ENCODE data around the gene CELA2B. TPM values are rescaled to one million over a fixed set of nuclear protein-coding genes. Genes with fewer than 3 reads are reported as not detected.

CELA2B gene
- total RNA-seq, 1 donor from 2014 or later, result not detected

- TF ChIP-seq, protein P1, sequence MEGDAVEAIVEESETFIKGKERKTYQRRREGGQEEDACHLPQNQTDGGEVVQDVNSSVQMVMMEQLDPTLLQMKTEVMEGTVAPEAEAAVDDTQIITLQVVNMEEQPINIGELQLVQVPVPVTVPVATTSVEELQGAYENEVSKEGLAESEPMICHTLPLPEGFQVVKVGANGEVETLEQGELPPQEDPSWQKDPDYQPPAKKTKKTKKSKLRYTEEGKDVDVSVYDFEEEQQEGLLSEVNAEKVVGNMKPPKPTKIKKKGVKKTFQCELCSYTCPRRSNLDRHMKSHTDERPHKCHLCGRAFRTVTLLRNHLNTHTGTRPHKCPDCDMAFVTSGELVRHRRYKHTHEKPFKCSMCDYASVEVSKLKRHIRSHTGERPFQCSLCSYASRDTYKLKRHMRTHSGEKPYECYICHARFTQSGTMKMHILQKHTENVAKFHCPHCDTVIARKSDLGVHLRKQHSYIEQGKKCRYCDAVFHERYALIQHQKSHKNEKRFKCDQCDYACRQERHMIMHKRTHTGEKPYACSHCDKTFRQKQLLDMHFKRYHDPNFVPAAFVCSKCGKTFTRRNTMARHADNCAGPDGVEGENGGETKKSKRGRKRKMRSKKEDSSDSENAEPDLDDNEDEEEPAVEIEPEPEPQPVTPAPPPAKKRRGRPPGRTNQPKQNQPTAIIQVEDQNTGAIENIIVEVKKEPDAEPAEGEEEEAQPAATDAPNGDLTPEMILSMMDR (IDR thresholded peaks at IDR 0.05), result no peak
- Histone ChIP-seq H3K27me3 (ENCODE audit: low read depth) (no peaks in the 10 kb centered on the region), H3K36me3 (no peaks in the 10 kb centered on the region), H3K27ac (peak within 1 kb of the TSS; percentile 94), H3K9me3 (no peaks in the 10 kb centered on the region), H3K4me1 (peaks cover 37% of the 10 kb centered on the region), H3K4me3 (peak within 1 kb of the TSS; percentile 83)
- intact Hi-C loops (cut with DNase I), result no loop called here
- DNase-seq, result no peak
- ATAC-seq, result no peak
Observed at GRCh38 chr1:15524021-15524282, 48.0 kb downstream of the CELA2B start, which contains the start of gene CASP9. Gene CASP9, minus strand, starts transcription at chr1:15524215. Its CDS starts 15 bp downstream, at chr1:15524200.

DNA sequence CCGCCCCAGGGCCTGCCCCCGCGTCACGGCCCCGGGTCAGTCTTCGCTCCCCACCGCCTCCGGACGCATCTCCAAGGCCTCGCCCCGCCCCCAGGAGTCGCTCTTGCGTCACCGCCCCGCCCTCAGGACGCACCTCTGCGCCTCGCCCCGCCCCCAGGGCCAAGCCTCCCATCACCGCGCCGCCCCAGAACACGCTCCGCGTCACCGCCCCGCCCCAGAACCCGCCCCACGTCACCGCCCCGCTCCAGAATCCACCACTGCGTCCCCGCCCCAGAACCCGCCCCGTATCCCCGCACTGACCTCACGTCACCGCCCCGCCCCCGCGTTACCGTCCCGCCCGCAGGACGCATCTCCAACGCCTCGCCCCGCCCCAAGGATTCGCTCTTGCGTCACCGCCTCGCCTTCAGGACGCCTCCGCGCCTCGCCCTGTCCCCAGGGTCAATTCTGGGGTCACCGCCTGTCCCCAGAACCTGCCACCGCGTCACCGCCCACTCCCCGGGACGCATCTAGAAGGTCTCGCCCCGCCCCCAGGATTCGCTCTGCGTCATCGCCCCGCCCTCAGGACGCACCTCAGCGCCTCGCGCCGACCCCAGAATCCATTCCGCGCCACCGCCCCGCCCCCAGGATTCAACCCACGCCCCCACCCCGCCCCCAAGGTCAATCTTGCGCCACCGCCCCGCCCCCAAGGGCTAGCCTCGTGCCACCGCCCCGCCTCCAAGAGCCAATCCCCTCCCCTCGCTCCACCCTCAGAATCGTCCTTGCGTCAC, 48.6 kb downstream of the CELA2B start:
- Histone ChIP-seq H3K27me3 (ENCODE audit: low read depth) (no peaks in the 10 kb centered on the region), H3K36me3 (no peaks in the 10 kb centered on the region), H3K27ac (peak overlapping the region; percentile 94), H3K4me3 (peak overlapping the region; percentile 83), H3K9me3 (no peaks in the 10 kb centered on the region), H3K4me1 (peaks cover 37% of the 10 kb centered on the region)
- ATAC-seq (peak; percentile 76 to 86), DNase-seq (peak; percentile 100)
- TF ChIP-seq, protein P1 (IDR thresholded peaks at IDR 0.05), result no peak
- intact Hi-C loops (cut with DNase I), result no loop called here

GRCh38 chr1:15525050-15526020, 49.4 kb downstream of the CELA2B start:
- H3K36me3 ChIP-seq, result peaks cover 2% of the 10 kb centered on the region
- H3K4me3 ChIP-seq, result peak overlapping the region; percentile 83
- ATAC-seq (peak; percentile 2 to 80), DNase-seq (peak; percentile 99)
- no peaks in the 10 kb centered on the region for H3K27me3 ChIP-seq (ENCODE audit: low read depth)
- H3K9me3 ChIP-seq, result no peaks in the 10 kb centered on the region
- TF ChIP-seq, protein P1 (IDR thresholded peaks at IDR 0.05), result no peak
- intact Hi-C loops (cut with DNase I), result no loop called here
- peaks cover 37% of the 10 kb centered on the region for H3K4me1 ChIP-seq
- H3K27ac ChIP-seq, result peak overlapping the region; percentile 90

DNA sequence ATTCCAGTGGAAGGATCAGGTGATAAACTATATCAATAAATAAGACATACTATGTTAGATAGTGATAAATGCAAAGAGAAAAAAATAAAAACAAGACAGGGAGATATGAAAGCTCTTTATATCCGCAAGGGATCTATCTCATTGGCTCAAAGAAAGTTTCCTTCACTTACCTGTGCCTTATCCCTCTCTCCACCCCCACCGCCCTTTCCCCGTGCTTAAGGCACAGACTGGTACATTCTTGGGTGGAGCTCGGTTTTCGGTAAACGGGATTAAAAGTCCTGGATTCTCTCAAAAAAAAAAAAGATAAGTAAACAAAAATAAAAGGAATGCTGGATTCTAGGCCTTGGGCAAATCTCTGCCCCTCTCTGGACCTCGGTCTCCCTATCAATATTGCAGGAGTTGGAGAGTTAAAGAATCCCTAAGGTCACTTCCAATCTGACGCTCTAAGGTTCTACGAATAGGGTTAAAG, 50.2 kb downstream of the CELA2B start:
- H3K4me1 ChIP-seq, result peaks cover 37% of the 10 kb centered on the region
- peaks cover 10% of the 10 kb centered on the region for H3K36me3 ChIP-seq
- no peaks in the 10 kb centered on the region for H3K27me3 ChIP-seq (ENCODE audit: low read depth)
- no peak for ATAC-seq
- H3K27ac ChIP-seq, result peak overlapping the region; percentile 90
- H3K9me3 ChIP-seq, result no peaks in the 10 kb centered on the region
- TF ChIP-seq, protein P1 (IDR thresholded peaks at IDR 0.05), result no peak
- peak overlapping the region; percentile 83 for H3K4me3 ChIP-seq
- no peak for DNase-seq
- intact Hi-C loops (cut with DNase I), result no loop called here

DNA sequence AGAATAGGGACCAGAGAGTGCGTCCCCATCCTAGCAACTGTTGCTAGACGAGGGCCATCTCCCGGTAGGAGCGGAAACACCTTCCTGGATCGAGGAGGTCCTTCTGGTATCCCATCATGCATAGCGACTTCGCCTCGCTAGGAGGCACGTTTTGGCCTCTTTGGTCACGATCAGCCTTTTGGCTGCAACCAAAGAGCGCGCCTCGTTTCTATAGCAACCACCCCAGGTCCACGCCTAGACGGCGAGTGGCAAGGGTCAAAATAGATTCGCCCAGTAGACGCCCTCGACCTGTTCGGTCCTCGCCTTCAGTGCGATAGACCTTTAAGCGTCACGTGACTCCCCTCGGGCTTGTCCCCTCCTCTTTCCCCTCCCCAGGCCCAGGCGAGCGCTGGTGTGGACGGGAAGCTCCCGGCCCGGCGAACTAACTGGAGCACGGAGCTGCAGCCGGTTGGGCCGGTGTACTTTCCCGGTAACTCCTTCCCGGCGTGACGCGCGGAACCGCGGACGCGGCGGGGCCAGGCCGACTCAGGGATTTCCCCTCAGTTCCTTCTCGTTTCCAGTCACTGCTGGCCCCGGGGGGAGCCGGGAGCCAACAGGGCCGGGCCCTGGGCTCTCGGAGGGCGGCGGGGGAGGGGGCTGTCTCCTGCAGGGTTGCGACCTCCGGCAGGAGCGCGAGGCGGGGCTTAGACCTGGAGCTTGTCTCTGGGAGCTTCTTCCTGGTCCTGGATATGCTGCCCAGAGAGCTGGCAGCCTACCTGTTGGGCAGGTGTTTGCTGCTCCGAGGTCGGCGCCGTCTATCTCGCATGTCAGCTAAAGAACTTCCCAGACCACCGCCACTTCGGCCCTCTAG, 50.8 kb downstream of the CELA2B start, which contains the start of gene DNAJC16:
Gene DNAJC16 (plus strand): TSS at position 359 of the 850 bp plus-strand sequence. CDS start 2,258 bp downstream, outside the sequence.
- H3K4me3 ChIP-seq, result peak within 1 kb of the TSS; percentile 83
- peak; percentile 99 for DNase-seq
- H3K27ac ChIP-seq, result peak within 1 kb of the TSS; percentile 90
- peak; percentile 75 for ATAC-seq
- intact Hi-C loops (cut with DNase I), result no loop called here
- no peaks in the 10 kb centered on the region for H3K9me3 ChIP-seq
- peaks cover 37% of the 10 kb centered on the region for H3K4me1 ChIP-seq
- TF ChIP-seq, protein P1 (IDR thresholded peaks at IDR 0.05), result peak; percentile 42
- H3K36me3 ChIP-seq, result peaks cover 13% of the 10 kb centered on the region
- H3K27me3 ChIP-seq (ENCODE audit: low read depth), result no peaks in the 10 kb centered on the region

Data from lower lobe of right lung (tissue), 2 donors.